Panc1 (cell line): ENCODE measurements around the gene RABGAP1L. TPM values are rescaled to one million over a fixed set of nuclear protein-coding genes. Genes with fewer than 3 reads are reported as not detected.

ENCODE experiments used
- ATAC-seq: fragments of 200-7000 bp; cut with Tn5 transposase; 2 replicates; pipeline ENCODE4 v1.9.1; 2020; ENCODE audit warnings: mild to moderate bottlenecking, moderate library complexity
- BruUV-seq: library from RNA; stranded (reverse); fragments of 400-500 nt; replicated peaks from 2 replicates; lab custom pipeline; 2021; lab: Mats Ljungman, UMichigan
- CTCF ChIA-PET: fragments of 300-600 bp; sonication (Branson Sonifier 250); formaldehyde crosslinking; loops from one replicate; lab custom pipeline; 2022; ENCODE audit warnings: antibody characterized with exemption; lab: Charles Lee
- POLR2A ChIA-PET: fragments of 300-600 bp; sonication (Branson Sonifier 250); formaldehyde crosslinking; loops from one replicate; lab custom pipeline; 2022; ENCODE audit warnings: antibody characterized with exemption; lab: Charles Lee
- DNase-seq: peaks from one replicate; pipeline ENCODE4 v3.0.0-alpha.2; 2010; ENCODE audit warnings: low read depth, low spot score
- H3K27ac ChIP-seq: 2 replicates; pipeline ENCODE4 v1.5.1; 2011; ENCODE audit warnings: mild to moderate bottlenecking, low read length, inconsistent platforms
- H3K27me3 ChIP-seq: fragments of 200-500 bp; sonication (Bioruptor generic); 2 replicates; pipeline ENCODE4 v1.6.0; 2014; ENCODE audit warnings: low read length, inconsistent platforms; ENCODE audit not compliant: control insufficient read depth, insufficient read depth
- H3K36me3 ChIP-seq: fragments of 200-500 bp; sonication (Bioruptor generic); 2 replicates; pipeline ENCODE4 v1.5.1; 2014; ENCODE audit warnings: inconsistent platforms, mild to moderate bottlenecking, low read length, moderate library complexity; ENCODE audit not compliant: control insufficient read depth, insufficient read depth
- H3K4me1 ChIP-seq: 2 replicates; pipeline ENCODE4 v1.5.1; 2011; ENCODE audit warnings: inconsistent platforms, mild to moderate bottlenecking, low read length, moderate library complexity; ENCODE audit not compliant: control insufficient read depth, insufficient read depth
- H3K4me3 ChIP-seq, 2 experiments: 2 replicates each; pipeline ENCODE4 v1.5.1; 2011 to 2012; ENCODE audit warnings: low read depth in 2 of 2, low read length in 2 of 2, mild to moderate bottlenecking in 2 of 2, inconsistent platforms in 1 of 2, moderate library complexity in 1 of 2
- H3K9me3 ChIP-seq: fragments of 200-500 bp; sonication (Bioruptor generic); 2 replicates; pipeline ENCODE4 v1.5.1; 2014; ENCODE audit warnings: low read depth, mild to moderate bottlenecking, inconsistent platforms, low read length, moderate library complexity; ENCODE audit not compliant: control insufficient read depth, insufficient read depth
- POLR2AphosphoS5 ChIP-seq: IDR thresholded peaks from 2 replicates; pipeline ENCODE4 v1.6.1; 2012; ENCODE audit warnings: mild to moderate bottlenecking, low read depth, low read length, moderate library complexity
- SIN3A ChIP-seq: IDR thresholded peaks from 2 replicates; pipeline ENCODE4 v1.6.1; 2012; ENCODE audit warnings: low read depth, mild to moderate bottlenecking, low read length, moderate library complexity, borderline replicate concordance; ENCODE audit not compliant: insufficient read depth
- TCF7L2 ChIP-seq: IDR thresholded peaks from 2 replicates; pipeline ENCODE4 v1.6.1; 2011; ENCODE audit warnings: mild to moderate bottlenecking, low read depth, low read length, inconsistent platforms
- in situ Hi-C: cut with HindIII; loops from 2 replicates; pipeline ENCODE4 v1.10.0; 2016; ENCODE audit warnings: low sequenced_read_pairs, low pct_unique_long_range_greater_than_20kb
- intact Hi-C: fragments of 100-400 bp; cut with micrococcal nuclease; formaldehyde crosslinking; loops from one replicate; pipeline ENCODE4 v1.10.0; 2022; ENCODE audit not compliant: unreplicated experiment
- total RNA-seq: library from RNA; stranded (reverse); gene quantifications from one replicate; pipeline ENCODE4 v1.2.1, GENCODE V29; 2021; ENCODE audit not compliant: unreplicated experiment
- TF ChIP-seq, protein P1 (sequence below): fragments of 450-650 bp; IDR thresholded peaks from 2 replicates; pipeline ENCODE4 v1.5.1; 2017; ENCODE audit warnings: mild to moderate bottlenecking
- TF ChIP-seq, protein P2 (sequence below), 2 experiments: IDR thresholded peaks; 2 replicates each; pipeline ENCODE4 v1.6.1; 2011 to 2012; ENCODE audit warnings: low read depth in 2 of 2, control low read depth in 1 of 2, low read length in 1 of 2, mild to moderate bottlenecking in 1 of 2, moderate library complexity in 1 of 2; ENCODE audit not compliant: insufficient read depth in 1 of 2

Gene RABGAP1L
- total RNA-seq, 1 experiment from 2014 or later = 37.0 TPM

DNA sequence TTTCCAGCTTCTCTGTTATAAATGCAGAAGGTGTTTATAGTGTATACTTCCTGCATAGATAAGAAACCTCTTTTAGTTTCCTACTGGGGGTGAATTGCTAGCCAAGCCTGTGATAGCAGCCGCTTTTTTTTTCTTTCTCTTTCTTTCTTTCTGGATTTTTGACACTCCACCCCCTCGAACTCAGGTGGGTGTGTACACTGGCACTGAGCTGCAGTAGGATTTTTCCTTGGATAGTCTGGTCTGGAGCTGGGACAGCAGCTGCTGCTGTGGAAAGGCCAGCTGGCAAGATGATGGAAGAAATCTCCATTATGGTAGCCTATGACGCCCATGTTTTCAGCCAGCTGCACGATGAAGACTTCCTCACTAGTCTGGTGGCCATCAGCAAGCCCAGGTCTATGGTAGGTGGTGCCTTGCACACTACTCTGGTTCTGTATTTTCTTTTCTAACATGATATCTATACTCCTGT, 717.9 kb downstream of the RABGAP1L start:
- DNase-seq (no peak), ATAC-seq (no peak)
- CTCF ChIA-PET = no interaction called here
- H3K27me3 ChIP-seq = no peaks in the 10 kb centered on the region
- H3K27ac ChIP-seq = no peak overlapping the region
- BruUV-seq = no TSS peak
- POLR2A ChIA-PET = interaction anchor here (0.6 kb wide), 1 partner anchor 923 kb away, joined by 5 read pairs; no protein-coding TSS in a partner anchor
- intact Hi-C loops (no loop called here), in situ Hi-C loops (no loop called here)
- H3K9me3 ChIP-seq = no peaks in the 10 kb centered on the region
- no peaks in the 10 kb centered on the region for H3K4me1 ChIP-seq
- TF ChIP-seq, protein P1, sequence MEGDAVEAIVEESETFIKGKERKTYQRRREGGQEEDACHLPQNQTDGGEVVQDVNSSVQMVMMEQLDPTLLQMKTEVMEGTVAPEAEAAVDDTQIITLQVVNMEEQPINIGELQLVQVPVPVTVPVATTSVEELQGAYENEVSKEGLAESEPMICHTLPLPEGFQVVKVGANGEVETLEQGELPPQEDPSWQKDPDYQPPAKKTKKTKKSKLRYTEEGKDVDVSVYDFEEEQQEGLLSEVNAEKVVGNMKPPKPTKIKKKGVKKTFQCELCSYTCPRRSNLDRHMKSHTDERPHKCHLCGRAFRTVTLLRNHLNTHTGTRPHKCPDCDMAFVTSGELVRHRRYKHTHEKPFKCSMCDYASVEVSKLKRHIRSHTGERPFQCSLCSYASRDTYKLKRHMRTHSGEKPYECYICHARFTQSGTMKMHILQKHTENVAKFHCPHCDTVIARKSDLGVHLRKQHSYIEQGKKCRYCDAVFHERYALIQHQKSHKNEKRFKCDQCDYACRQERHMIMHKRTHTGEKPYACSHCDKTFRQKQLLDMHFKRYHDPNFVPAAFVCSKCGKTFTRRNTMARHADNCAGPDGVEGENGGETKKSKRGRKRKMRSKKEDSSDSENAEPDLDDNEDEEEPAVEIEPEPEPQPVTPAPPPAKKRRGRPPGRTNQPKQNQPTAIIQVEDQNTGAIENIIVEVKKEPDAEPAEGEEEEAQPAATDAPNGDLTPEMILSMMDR = no peak
- TF ChIP-seq TCF7L2 = no peak
- TF ChIP-seq SIN3A = no peak
- TF ChIP-seq, protein P2, sequence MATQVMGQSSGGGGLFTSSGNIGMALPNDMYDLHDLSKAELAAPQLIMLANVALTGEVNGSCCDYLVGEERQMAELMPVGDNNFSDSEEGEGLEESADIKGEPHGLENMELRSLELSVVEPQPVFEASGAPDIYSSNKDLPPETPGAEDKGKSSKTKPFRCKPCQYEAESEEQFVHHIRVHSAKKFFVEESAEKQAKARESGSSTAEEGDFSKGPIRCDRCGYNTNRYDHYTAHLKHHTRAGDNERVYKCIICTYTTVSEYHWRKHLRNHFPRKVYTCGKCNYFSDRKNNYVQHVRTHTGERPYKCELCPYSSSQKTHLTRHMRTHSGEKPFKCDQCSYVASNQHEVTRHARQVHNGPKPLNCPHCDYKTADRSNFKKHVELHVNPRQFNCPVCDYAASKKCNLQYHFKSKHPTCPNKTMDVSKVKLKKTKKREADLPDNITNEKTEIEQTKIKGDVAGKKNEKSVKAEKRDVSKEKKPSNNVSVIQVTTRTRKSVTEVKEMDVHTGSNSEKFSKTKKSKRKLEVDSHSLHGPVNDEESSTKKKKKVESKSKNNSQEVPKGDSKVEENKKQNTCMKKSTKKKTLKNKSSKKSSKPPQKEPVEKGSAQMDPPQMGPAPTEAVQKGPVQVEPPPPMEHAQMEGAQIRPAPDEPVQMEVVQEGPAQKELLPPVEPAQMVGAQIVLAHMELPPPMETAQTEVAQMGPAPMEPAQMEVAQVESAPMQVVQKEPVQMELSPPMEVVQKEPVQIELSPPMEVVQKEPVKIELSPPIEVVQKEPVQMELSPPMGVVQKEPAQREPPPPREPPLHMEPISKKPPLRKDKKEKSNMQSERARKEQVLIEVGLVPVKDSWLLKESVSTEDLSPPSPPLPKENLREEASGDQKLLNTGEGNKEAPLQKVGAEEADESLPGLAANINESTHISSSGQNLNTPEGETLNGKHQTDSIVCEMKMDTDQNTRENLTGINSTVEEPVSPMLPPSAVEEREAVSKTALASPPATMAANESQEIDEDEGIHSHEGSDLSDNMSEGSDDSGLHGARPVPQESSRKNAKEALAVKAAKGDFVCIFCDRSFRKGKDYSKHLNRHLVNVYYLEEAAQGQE (IDR thresholded peaks at IDR 0.05; ENCODE audit: insufficient read depth in 1 of 2, low read depth in 2 of 2, low read length in 1 of 2) = no peak
- TF ChIP-seq POLR2AphosphoS5 = no peak
- H3K4me3 ChIP-seq = no peak overlapping the region
- no peaks in the 10 kb centered on the region for H3K36me3 ChIP-seq

DNA sequence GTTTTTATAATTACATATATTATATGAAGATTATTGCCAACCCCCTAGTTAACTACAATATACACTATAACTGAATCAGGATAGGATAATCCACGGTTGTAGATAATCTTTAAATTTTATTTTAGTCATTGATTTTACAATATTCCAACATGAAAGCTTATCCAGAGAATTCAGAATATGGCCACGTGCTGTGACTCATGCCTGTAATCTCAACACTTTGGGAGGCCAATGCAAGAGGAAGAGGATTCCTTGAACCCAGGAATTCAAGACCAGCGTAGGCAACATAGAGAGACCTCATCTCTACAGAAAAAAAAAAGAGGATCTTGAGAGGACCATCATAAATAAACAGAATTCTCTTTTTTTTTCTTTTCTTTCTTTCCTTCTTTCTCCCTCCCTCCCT, 720.9 kb downstream of the RABGAP1L start:
- H3K27me3 ChIP-seq = no peaks in the 10 kb centered on the region
- H3K4me3 ChIP-seq = no peak overlapping the region
- POLR2A ChIA-PET = no interaction called here
- CTCF ChIA-PET = interaction anchor here (0.7 kb wide), 2 partner anchors 12 to 14 kb away, joined by 3 read pairs; no protein-coding TSS in a partner anchor
- ATAC-seq (no peak), DNase-seq (no peak)
- in situ Hi-C loops (no loop called here), intact Hi-C loops (no loop called here)
- no peaks in the 10 kb centered on the region for H3K9me3 ChIP-seq
- BruUV-seq = no TSS peak
- no peaks in the 10 kb centered on the region for H3K36me3 ChIP-seq
- no peak overlapping the region for H3K27ac ChIP-seq
- no peaks in the 10 kb centered on the region for H3K4me1 ChIP-seq
- TF ChIP-seq SIN3A = no peak
- TF ChIP-seq POLR2AphosphoS5 = no peak
- TF ChIP-seq, protein P2 (IDR thresholded peaks at IDR 0.05; ENCODE audit: insufficient read depth in 1 of 2, low read depth in 2 of 2, low read length in 1 of 2) = no peak
- TF ChIP-seq TCF7L2 = no peak
- TF ChIP-seq, protein P1 = no peak
